Common myeloid progenitor, CD34-positive (primary cell): ENCODE results near the gene TINAGL1.

Source experiments
- CTCF ChIA-PET: fragments of 350-600 bp; sonication (Branson Sonifier 250); formaldehyde crosslinking; loops from one replicate; lab custom pipeline; 2021; ENCODE audit warnings: antibody characterized with exemption; lab: Charles Lee
- POLR2A ChIA-PET: fragments of 350-600 bp; sonication (Branson Sonifier 250); formaldehyde crosslinking; loops from one replicate; lab custom pipeline; 2021; ENCODE audit warnings: antibody characterized with exemption; lab: Charles Lee
- DNase-seq, 3 donors: peaks; one replicate each; pipeline versions ENCODE4 v3.0.0 to v3.0.0-alpha.2; 2013
- H3K27ac ChIP-seq, 2 experiments: 1 replicate in 1 of 2; 2 replicates in 1 of 2; pipeline ENCODE4 v1.7.0; 2013; ENCODE audit warnings: inconsistent platforms in 2 of 2, low read length in 2 of 2, mild to moderate bottlenecking in 2 of 2, low read depth in 1 of 2, moderate library complexity in 1 of 2; ENCODE audit not compliant: severe bottlenecking in 2 of 2, insufficient read depth in 1 of 2, poor library complexity in 1 of 2
- H3K27me3 ChIP-seq, 5 experiments: replicated peaks in 2 of 5; 1 replicate in 3 of 5; 2 replicates in 2 of 5; pipeline versions ENCODE4 v1.6.1 to v1.7.0; 2013; ENCODE audit warnings: low read length in 4 of 5, mild to moderate bottlenecking in 2 of 5, moderate library complexity in 2 of 5, inconsistent platforms in 1 of 5; ENCODE audit not compliant: insufficient read depth in 5 of 5, control insufficient read depth in 4 of 5
- H3K36me3 ChIP-seq, 4 experiments: 1 replicate in 2 of 4; 2 replicates in 2 of 4; pipeline versions ENCODE4 v1.6.1 to v1.7.0; 2013; ENCODE audit warnings: low read length in 3 of 4, control low read depth in 1 of 4, mild to moderate bottlenecking in 1 of 4; ENCODE audit not compliant: control insufficient read depth in 4 of 4, insufficient read depth in 4 of 4
- H3K4me1 ChIP-seq, 4 experiments: 1 replicate in 3 of 4; 2 replicates in 1 of 4; pipeline versions ENCODE4 v1.6.1 to v1.7.1; 2013; ENCODE audit warnings: low read length in 3 of 4, mild to moderate bottlenecking in 3 of 4, control low read depth in 1 of 4, inconsistent platforms in 1 of 4, moderate library complexity in 1 of 4; ENCODE audit not compliant: control insufficient read depth in 4 of 4, insufficient read depth in 4 of 4; ENCODE audit errors: control extremely low read depth in 1 of 4
- H3K4me3 ChIP-seq, 7 experiments: 1 replicate in 4 of 7; 2 replicates in 3 of 7; pipeline versions ENCODE4 v1.5.1 to v1.7.0; 2013; ENCODE audit warnings: mild to moderate bottlenecking in 7 of 7, low read length in 6 of 7, moderate library complexity in 6 of 7, inconsistent platforms in 2 of 7, low read depth in 2 of 7, control low read depth in 1 of 7; ENCODE audit not compliant: insufficient read depth in 4 of 7, control insufficient read depth in 1 of 7; ENCODE audit errors: extremely low read depth in 1 of 7
- H3K9me3 ChIP-seq, 5 experiments: 1 replicate in 4 of 5; 2 replicates in 1 of 5; pipeline versions ENCODE4 v1.6.1 to v1.7.1; 2013; ENCODE audit warnings: low read length in 4 of 5, mild to moderate bottlenecking in 2 of 5, inconsistent platforms in 1 of 5, low read depth in 1 of 5, moderate library complexity in 1 of 5; ENCODE audit not compliant: control insufficient read depth in 4 of 5, insufficient read depth in 2 of 5; ENCODE audit errors: control extremely low read depth in 1 of 5
- WGBS: methylation state at CpG from one replicate; pipeline ENCODE4 v1.1.5; 2013; ENCODE audit not compliant: insufficient coverage; 5-methylcytosine and 5-hydroxymethylcytosine counted together

TINAGL1 gene

DNA sequence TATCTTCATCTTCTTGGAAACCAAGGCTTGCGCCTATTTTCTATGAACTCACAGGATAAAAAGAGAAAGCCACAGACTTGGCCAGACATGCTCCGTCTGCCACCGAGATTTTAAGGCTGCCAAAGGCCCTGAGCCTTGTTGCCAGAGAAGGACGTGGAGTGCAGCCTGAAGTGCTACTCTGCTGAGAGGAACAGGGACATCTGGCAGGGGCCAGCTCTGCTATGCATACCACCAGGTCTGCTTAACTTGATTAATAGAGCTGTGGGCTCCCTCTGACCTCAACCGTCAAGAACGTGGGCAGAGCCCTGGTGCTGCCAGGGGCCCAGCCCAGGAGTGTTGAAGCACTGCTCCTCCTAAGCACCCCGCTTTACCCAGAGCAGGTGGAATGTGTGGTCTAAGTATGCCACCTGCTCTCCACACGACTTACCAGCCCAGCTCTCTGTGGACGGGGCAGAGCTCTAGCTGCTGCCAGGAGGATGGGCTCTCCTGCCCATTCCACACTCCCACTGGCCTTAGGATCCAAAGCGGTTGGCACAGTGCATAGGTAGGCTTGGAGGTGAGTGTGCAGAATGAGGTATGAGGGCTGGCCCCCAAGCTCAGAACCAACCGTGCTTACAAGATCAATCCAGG lies 51.7 kb downstream of the TINAGL1 start:
- Histone ChIP-seq H3K27ac (no peak overlapping the region), H3K4me1 (no peaks in the 10 kb centered on the region), H3K4me3 (no peak overlapping the region), H3K27me3 (no peaks in the 10 kb centered on the region), H3K9me3 (no peaks in the 10 kb centered on the region), H3K36me3 (peaks cover 9 to 61% (median 40%) of the 10 kb centered on the region in 4 experiments)
- DNase-seq, result no peak
- ChIA-PET POLR2A (no interaction called here), CTCF (interaction anchor here (1.1 to 4.2 kb wide), 4 partner anchors 10 to 63 kb away, joined by 4 to 24 read pairs (median 5); no protein-coding TSS in a partner anchor)
- 87% methylated on average over 8 of the region's 11 CpGs for whole genome bisulfite sequencing

DNA sequence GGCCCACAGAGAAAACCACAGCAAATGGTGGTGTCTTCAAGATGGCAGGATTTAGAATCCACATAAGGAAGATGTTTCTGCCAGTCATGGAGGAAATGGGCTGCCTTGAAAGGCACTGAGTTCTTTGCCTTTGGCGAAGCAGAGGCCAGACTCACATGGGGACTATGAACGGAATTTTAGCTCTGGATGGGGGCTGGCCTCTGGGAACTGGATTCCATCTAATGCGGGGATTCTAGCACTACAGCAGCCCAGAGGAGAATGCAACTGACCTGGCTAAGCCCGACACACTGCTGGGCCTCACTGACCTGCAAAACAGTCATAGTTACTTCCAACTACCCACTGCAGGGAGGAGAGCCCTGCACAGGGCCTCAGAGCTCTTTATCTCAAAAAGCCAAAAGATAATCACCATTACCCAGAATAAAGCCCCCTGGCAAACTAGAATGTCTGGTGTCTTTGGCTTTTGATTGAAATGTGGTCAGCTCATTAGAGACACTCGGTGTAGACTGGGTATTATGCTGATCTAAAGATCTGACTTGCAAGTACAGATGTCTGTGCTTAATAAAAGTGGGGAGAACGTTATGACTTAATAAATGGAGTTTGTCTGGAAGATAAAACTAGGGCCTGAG lies 52.7 kb downstream of the TINAGL1 start:
- no peak overlapping the region for H3K27ac ChIP-seq
- CTCF ChIA-PET, result interaction anchor here (1.0 to 4.2 kb wide), 7 partner anchors 9 to 66 kb away, joined by 3 to 24 read pairs (median 3); no protein-coding TSS in a partner anchor
- no peaks in the 10 kb centered on the region for H3K9me3 ChIP-seq
- no peak for DNase-seq
- H3K27me3 ChIP-seq, result no peaks in the 10 kb centered on the region
- H3K4me1 ChIP-seq, result no peaks in the 10 kb centered on the region
- POLR2A ChIA-PET, result no interaction called here
- no peak overlapping the region for H3K4me3 ChIP-seq
- WGBS, result 94% methylated on average over 5 of the region's 6 CpGs
- peaks cover 9 to 66% (median 44%) of the 10 kb centered on the region in 4 experiments for H3K36me3 ChIP-seq

DNA sequence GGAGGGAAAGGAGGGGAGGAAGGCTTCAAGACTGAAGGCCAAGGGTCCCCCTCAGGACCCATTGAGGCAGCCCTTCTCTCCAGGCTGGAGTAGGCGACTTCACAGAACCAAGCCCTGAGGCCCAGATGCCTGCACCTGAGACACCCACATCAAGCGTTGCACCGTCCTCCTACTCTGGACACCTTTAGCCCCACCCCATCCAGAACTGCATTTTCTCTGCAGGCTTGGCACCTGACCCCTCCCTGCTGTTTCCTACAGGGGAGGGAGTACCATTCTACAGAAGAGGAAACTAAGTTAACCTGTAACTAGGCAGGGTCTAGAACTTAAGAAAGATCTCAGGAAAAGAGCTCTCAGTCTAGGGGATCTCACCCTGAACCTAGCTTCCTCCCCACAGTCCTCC lies 56.3 kb downstream of the TINAGL1 start:
- Histone ChIP-seq H3K36me3 (peaks cover 9 to 73% (median 48%) of the 10 kb centered on the region in 4 experiments), H3K4me3 (no peak overlapping the region), H3K27me3 (no peaks in the 10 kb centered on the region), H3K27ac (no peak overlapping the region), H3K4me1 (peaks cover 0 to 3% (median 0%) of the 10 kb centered on the region in 4 experiments), H3K9me3 (no peaks in the 10 kb centered on the region)
- no peak for DNase-seq
- ChIA-PET POLR2A (no interaction called here), CTCF (interaction anchor here (1.3 to 5.9 kb wide), 6 partner anchors 11 to 70 kb away, joined by 3 to 29 read pairs (median 8); partner anchors contain the start of genes HCRTR1 and PEF1)
- WGBS, result 96% methylated on average over 3 of the region's 3 CpGs

DNA sequence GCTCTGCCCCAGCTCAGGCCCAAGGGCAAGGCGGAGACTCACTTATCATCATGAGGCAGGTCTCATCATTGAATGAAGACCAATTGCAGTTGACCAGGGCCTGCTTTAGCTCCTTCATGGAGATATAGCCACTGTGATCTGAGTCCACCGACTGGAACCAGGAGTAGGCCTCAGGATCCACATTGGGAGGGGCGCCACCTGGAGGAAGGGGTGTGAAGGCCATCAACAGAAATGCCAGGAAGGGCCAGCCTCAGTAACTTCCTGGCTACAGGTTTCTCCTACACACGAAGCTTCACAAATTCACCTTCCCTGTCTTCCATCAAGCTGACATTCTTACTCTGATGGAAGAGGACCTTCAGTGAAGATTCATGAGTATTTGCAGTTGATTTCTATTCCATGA lies 56.8 kb downstream of the TINAGL1 start:
- Histone ChIP-seq H3K9me3 (no peaks in the 10 kb centered on the region), H3K4me1 (peaks cover 0 to 4% (median 0%) of the 10 kb centered on the region in 4 experiments), H3K4me3 (no peak overlapping the region), H3K27me3 (no peaks in the 10 kb centered on the region), H3K36me3 (peaks cover 9 to 69% (median 44%) of the 10 kb centered on the region in 4 experiments), H3K27ac (no peak overlapping the region)
- POLR2A ChIA-PET, result no interaction called here
- 92% methylated on average over 4 of the region's 4 CpGs for WGBS
- CTCF ChIA-PET, result interaction anchor here (1.3 to 5.9 kb wide), 6 partner anchors 11 to 70 kb away, joined by 3 to 29 read pairs (median 8); partner anchors contain the start of genes HCRTR1 and PEF1
- peak in 2 of 3 donors; percentile 37 to 49 for DNase-seq
